Brain microvascular endothelial cell (primary cell): ENCODE measurements around the gene CST6.

Experiments
- DNase-seq: peaks from one replicate; pipeline ENCODE4 v3.0.0-alpha.2; 2020
- H3K27ac ChIP-seq: fragments of 250-450 bp; sonication (Bioruptor Pico); 2 replicates; pipeline ENCODE4 v1.5.1; 2020; ENCODE audit warnings: mild to moderate bottlenecking, moderate library complexity
- H3K27me3 ChIP-seq: fragments of 250-450 bp; sonication (Bioruptor Pico); replicated peaks from 2 replicates; pipeline ENCODE4 v1.5.1; 2020; ENCODE audit warnings: mild to moderate bottlenecking
- H3K36me3 ChIP-seq: fragments of 250-450 bp; sonication (Bioruptor Pico); replicated peaks from 2 replicates; pipeline ENCODE4 v1.5.1; 2020; ENCODE audit warnings: mild to moderate bottlenecking
- H3K4me3 ChIP-seq: 2 replicates; pipeline ENCODE4 v1.5.1; 2011; ENCODE audit warnings: low read depth, mild to moderate bottlenecking, control low read depth, low read length, moderate library complexity
- CTCF ChIP-seq: IDR thresholded peaks from 2 replicates; pipeline ENCODE4 v1.5.1; 2011; ENCODE audit warnings: low read depth, mild to moderate bottlenecking, moderate library complexity, low read length, control low read depth, inconsistent platforms; ENCODE audit errors: missing control alignments
- in situ Hi-C: cut with HindIII; loops from 2 replicates; pipeline ENCODE4 v1.10.0; 2017; ENCODE audit warnings: low sequenced_read_pairs, low pct_ligation_motif_present

Gene CST6

GRCh38 chr11:66048547-66049323, 36.9 kb downstream of the CST6 start, which contains the start of gene GAL3ST3:
GAL3ST3 (minus strand) TSS chr11:66049161; CDS start chr11:66045415, 3,746 bp downstream.
- no peak for DNase-seq
- in situ Hi-C loops, result no loop called here
- no peak for TF ChIP-seq CTCF
- Histone ChIP-seq H3K4me3 (no peak within 1 kb of the TSS), H3K27ac (no peak within 1 kb of the TSS), H3K36me3 (no peaks in the 10 kb centered on the region), H3K27me3 (no peaks in the 10 kb centered on the region)

DNA sequence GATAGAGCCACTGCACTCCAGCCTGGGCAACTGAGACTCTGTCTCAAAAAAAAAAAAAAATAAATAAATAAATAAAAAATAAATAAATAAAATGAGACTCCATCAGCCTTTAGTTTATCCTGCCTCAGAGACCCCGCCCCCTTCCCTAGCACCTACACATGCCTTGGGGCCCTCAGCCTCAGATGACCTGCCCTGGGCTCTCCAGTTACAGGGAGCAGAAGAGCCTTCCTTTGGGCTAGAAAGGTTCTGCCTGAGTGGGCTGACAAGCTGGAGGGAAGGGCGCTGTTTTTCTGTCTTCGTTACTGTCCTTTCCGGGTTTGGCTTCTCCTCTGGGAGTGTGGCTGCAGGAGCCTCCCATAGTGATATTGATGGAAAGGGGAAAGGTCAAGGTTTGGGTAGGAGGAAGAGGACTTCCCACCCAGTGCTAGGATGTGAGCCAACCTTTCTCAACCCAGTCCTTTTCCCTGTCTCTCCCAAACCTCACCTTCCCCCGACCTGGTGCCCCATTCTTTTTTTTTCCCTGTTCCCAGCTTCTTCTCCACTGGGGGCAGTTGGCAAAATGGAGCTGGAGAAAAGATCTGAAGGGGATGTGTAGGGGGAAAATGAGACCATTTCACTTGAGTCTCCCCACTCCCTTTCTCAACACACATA, 38.9 kb downstream of the CST6 start:
- Histone ChIP-seq H3K27me3 (no peaks in the 10 kb centered on the region), H3K27ac (no peak overlapping the region), H3K4me3 (no peak overlapping the region), H3K36me3 (peaks cover 19% of the 10 kb centered on the region)
- in situ Hi-C loops, result no loop called here
- TF ChIP-seq CTCF, result peak; percentile 21
- DNase-seq, result no peak

DNA sequence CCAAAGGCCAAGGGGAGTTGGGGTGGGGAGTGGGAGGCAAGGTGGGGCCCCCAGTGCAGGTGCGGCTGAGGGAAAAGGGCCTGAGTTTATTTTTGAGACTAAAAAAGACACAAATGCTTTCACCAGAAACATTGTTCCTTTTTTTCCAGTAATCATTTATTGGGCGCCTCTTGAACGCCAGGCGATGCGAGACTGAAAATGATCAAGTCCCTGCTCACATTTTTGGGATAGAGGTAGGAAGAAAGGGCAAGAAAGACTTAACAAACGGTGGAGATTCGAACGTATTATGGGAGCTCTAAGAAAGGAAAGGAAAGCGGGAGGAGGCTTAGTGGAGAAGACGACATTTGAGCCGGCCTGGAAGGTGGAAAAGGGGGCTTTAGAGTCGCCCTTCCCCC, 39.6 kb downstream of the CST6 start:
- no peak for DNase-seq
- no peaks in the 10 kb centered on the region for H3K27me3 ChIP-seq

DNA sequence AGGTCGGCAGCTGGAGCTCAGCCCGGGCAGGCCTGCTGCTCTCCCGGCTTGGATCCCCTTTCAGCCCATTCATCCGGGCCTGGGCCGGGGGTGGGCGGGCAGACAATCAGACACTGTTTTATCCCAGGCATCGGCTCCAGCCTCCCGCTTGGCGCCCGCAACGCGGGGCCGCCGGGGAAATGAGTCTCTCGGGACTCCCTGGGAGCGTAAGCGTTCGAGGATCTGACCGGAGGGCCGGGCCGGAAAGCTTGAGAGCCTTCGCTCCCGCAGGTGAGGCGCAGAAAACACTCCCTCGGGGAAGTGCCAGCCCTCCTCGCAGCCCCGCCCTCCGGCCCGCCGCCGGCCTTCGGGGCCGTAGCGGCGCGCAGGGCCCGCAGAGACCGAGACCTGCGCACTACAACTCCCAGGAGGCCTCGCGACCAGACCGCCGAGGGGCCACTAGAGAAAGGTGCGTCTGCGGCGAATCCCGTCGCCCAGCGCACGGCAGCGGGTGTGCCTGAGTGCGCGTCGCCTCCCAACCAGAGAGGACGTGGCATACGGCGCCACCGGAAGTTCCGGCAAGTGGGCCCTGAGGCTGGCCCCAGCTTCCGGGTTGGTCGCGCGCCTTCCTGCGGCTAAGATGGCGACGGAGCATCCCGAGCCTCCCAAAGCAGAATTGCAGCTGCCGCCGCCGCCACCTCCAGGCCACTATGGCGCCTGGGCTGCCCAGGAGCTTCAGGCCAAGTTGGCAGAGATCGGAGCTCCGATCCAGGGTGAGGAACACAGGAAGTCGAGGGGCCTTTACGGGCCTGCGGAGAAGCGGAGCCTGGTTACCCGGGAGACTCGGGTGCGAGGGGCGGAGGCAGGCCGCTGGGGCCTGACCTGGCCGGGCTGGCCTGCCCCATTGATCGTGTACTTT, 40.2 kb downstream of the CST6 start, which contains the start of gene SF3B2:
Gene SF3B2 (plus strand): TSS at position 599 of the 898 bp plus-strand sequence. CDS start 21 bp downstream, at position 620.
- no peak for TF ChIP-seq CTCF
- peak within 1 kb of the TSS; percentile 71 for H3K27ac ChIP-seq
- no peaks in the 10 kb centered on the region for H3K27me3 ChIP-seq
- H3K4me3 ChIP-seq, result peak within 1 kb of the TSS; percentile 94
- H3K36me3 ChIP-seq, result peaks cover 30% of the 10 kb centered on the region
- in situ Hi-C loops, result no loop called here
- peak; percentile 97 for DNase-seq

More for the DNA sequence above, 39.6 kb downstream of the CST6 start:
- H3K27ac ChIP-seq, result peak overlapping the region; percentile 71
- in situ Hi-C loops, result no loop called here
- peaks cover 24% of the 10 kb centered on the region for H3K36me3 ChIP-seq
- no peak for TF ChIP-seq CTCF
- H3K4me3 ChIP-seq, result peak overlapping the region; percentile 94

GRCh38 chr11:66052664-66052982, 40.8 kb downstream of the CST6 start:
- in situ Hi-C loops, result no loop called here
- no peak for TF ChIP-seq CTCF
- no peaks in the 10 kb centered on the region for H3K27me3 ChIP-seq
- DNase-seq, result no peak
- H3K4me3 ChIP-seq, result peak overlapping the region; percentile 94
- H3K36me3 ChIP-seq, result peaks cover 36% of the 10 kb centered on the region
- peak overlapping the region; percentile 71 for H3K27ac ChIP-seq
